ENCODE results near the gene FRMD4A. TPM values are rescaled to one million over a fixed set of nuclear protein-coding genes. Genes with fewer than 3 reads are reported as not detected.
"Not testable (repeated sequence)": the region's sequence is repeated elsewhere in the genome, so short reads cannot be mapped to it uniquely, and the experiment has no call there.

FRMD4A gene
- total RNA-seq, 2 donors from 2014 or later = 37.8 to 41.6 TPM

- intact Hi-C loops (cut with DNase I) = loop anchor here (5.0 to 10.0 kb wide), 2 partner anchors 152 to 175 kb away; no protein-coding TSS in a partner anchor
- DNase-seq (ENCODE audit: low spot score) = peak; percentile 92
Measured at GRCh38 chr10:13956826-13957225, 373.9 kb downstream of the FRMD4A start.

GRCh38 chr10:13955409-13956068, 375.2 kb downstream of the FRMD4A start:
- intact Hi-C loops (cut with DNase I) = loop anchor here (5.0 to 10.0 kb wide), 2 partner anchors 151 to 173 kb away; no protein-coding TSS in a partner anchor
- DNase-seq (ENCODE audit: low spot score) = no peak

GRCh38 chr10:13954195-13954594, 376.5 kb downstream of the FRMD4A start:
- intact Hi-C loops (cut with DNase I) = loop anchor here in 1 of 2 donors (10.0 kb wide), 1 partner anchor 149 kb away; no protein-coding TSS in a partner anchor
- not testable (repeated sequence) for DNase-seq (ENCODE audit: low spot score)

- intact Hi-C loops (cut with DNase I) = loop anchor here in 1 of 2 donors (10.0 kb wide), 1 partner anchor 149 kb away; no protein-coding TSS in a partner anchor
- no peak for DNase-seq (ENCODE audit: low spot score)
Measured at GRCh38 chr10:13953371-13953770, 377.4 kb downstream of the FRMD4A start.

- intact Hi-C loops (cut with DNase I) = loop anchor here in 1 of 2 donors (10.0 kb wide), 1 partner anchor 146 kb away; no protein-coding TSS in a partner anchor
- no peak for DNase-seq (ENCODE audit: low spot score)
Measured at GRCh38 chr10:13950543-13950939, 380.2 kb downstream of the FRMD4A start.

GRCh38 chr10:13949844-13950542, 380.7 kb downstream of the FRMD4A start:
- intact Hi-C loops (cut with DNase I) = loop anchor here in 1 of 2 donors (10.0 kb wide), 1 partner anchor 145 kb away; no protein-coding TSS in a partner anchor
- DNase-seq (ENCODE audit: low spot score) = no peak

- no peak for DNase-seq (ENCODE audit: low spot score)
- intact Hi-C loops (cut with DNase I) = no loop called here
Measured at GRCh38 chr10:13946209-13946460, 384.6 kb downstream of the FRMD4A start.

- intact Hi-C loops (cut with DNase I) = no loop called here
- DNase-seq (ENCODE audit: low spot score) = no peak
Measured at GRCh38 chr10:13945390-13946208, 385.1 kb downstream of the FRMD4A start.

- DNase-seq (ENCODE audit: low spot score) = no peak
- intact Hi-C loops (cut with DNase I) = no loop called here
Measured at GRCh38 chr10:13944823-13945222, 385.9 kb downstream of the FRMD4A start.

GRCh38 chr10:13943735-13944398, 386.9 kb downstream of the FRMD4A start:
- no peak for DNase-seq (ENCODE audit: low spot score)
- intact Hi-C loops (cut with DNase I) = no loop called here

GRCh38 chr10:13942035-13942434, 388.7 kb downstream of the FRMD4A start:
- no peak for DNase-seq (ENCODE audit: low spot score)
- intact Hi-C loops (cut with DNase I) = no loop called here

GRCh38 chr10:13939391-13939790, 391.3 kb downstream of the FRMD4A start:
- intact Hi-C loops (cut with DNase I) = no loop called here
- DNase-seq (ENCODE audit: low spot score) = no peak

- intact Hi-C loops (cut with DNase I) = no loop called here
- DNase-seq (ENCODE audit: low spot score) = no peak
Measured at GRCh38 chr10:13938950-13939349, 391.8 kb downstream of the FRMD4A start.

- DNase-seq (ENCODE audit: low spot score) = no peak
- intact Hi-C loops (cut with DNase I) = no loop called here
Measured at GRCh38 chr10:13936826-13937225, 393.9 kb downstream of the FRMD4A start.

- no peak for DNase-seq (ENCODE audit: low spot score)
- intact Hi-C loops (cut with DNase I) = no loop called here
Measured at GRCh38 chr10:13930120-13930519, 400.6 kb downstream of the FRMD4A start.

- no peak for DNase-seq (ENCODE audit: low spot score)
- intact Hi-C loops (cut with DNase I) = loop anchor here in 1 of 2 donors (10.0 kb wide), 1 partner anchor 1064 kb away; no protein-coding TSS in a partner anchor
Measured at GRCh38 chr10:13928451-13928850, 402.3 kb downstream of the FRMD4A start.

GRCh38 chr10:13925971-13926780, 404.5 kb downstream of the FRMD4A start:
- DNase-seq (ENCODE audit: low spot score) = no peak
- intact Hi-C loops (cut with DNase I) = loop anchor here in 1 of 2 donors (10.0 kb wide), 1 partner anchor 1061 kb away; no protein-coding TSS in a partner anchor

- no peak for DNase-seq (ENCODE audit: low spot score)
- intact Hi-C loops (cut with DNase I) = loop anchor here in 1 of 2 donors (10.0 kb wide), 1 partner anchor 1059 kb away; no protein-coding TSS in a partner anchor
Measured at GRCh38 chr10:13924040-13924725, 406.5 kb downstream of the FRMD4A start.
